OCI-LY3 (cell line): Measurements from ENCODE around the gene CCM2L.

ENCODE experiments used
- CTCF ChIP-seq: fragments of 200-600, 300-600 bp; sonication (generic); IDR thresholded peaks from 2 replicates; pipeline ENCODE4 v1.5.1; 2014; ENCODE audit warnings: antibody characterized with exemption, low read length, low read depth
- EZH2phosphoT487 ChIP-seq: fragments of 200-600 bp; shearing (Covaris generic); IDR thresholded peaks from 2 replicates; pipeline ENCODE4 v1.6.1; 2018; ENCODE audit warnings: antibody characterized with exemption, mixed run types, low read depth

GRCh38 chr20:32009564-32009963 lies 674 bp upstream of the CCM2L start:
- TF ChIP-seq CTCF = no peak
- no peak for TF ChIP-seq EZH2phosphoT487
